ENCODE results near the gene SAMHD1.

- no peak for TF ChIP-seq POLR2AphosphoS5 (IDR thresholded peaks at IDR 0.05; ENCODE audit: low read depth, low read length)
- no peak for TF ChIP-seq POLR2A (IDR thresholded peaks at IDR 0.05; ENCODE audit: low read depth, low read length)
- TF ChIP-seq TAF1 (IDR thresholded peaks at IDR 0.05; ENCODE audit: borderline replicate concordance, low read depth, low read length): no peak
Observed at GRCh38 chr20:36925234-36925633, 26.3 kb downstream of the SAMHD1 start.

Measured in GM12892 (cell line).